NCI-H2081 (cell line): Measurements from ENCODE around the gene IGSF8.

Experiments used
- DNase-seq, 2 experiments: peaks; one replicate each; lab custom pipeline; 2025; lab: John Stamatoyannopoulos, UW

IGSF8 gene

DNA sequence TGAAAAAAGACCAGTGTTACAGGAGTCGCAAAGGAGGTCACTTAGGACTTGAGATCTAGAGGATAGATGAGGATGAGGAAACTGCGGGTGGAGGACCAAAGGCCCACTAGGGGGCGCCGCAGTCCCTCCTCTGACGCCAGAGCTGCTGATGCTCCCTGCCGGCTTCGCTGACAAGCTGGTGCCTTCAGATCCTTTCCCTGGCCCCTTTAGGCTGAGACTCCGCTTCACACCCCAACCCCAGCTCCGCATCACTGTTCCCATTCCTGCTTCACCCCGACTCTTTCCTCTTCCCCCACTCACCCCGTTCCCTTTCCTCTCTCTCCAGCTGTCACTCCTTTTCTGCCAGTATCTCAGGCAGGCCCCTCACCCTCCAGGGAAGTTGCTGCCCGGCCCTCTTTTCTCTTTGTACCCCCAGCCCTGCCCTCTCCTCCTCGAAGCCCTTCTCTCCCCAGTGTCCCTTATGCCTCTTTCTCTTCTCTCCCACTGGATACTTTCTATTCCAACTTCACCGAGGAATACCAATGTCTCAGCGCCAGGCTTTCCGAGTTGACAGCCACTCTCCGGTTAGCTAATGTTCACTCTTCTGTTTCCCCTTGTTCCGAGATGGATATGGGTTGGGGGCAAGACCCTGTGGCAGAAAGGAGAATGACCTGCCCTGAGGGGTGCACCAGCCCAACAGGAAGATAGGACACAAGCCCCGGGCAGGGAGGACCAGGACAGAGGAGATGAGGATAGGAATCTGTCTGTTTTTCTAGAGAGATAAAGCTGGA lies 12.5 kb downstream of the IGSF8 start:
- DNase-seq: peak; percentile 77

DNA sequence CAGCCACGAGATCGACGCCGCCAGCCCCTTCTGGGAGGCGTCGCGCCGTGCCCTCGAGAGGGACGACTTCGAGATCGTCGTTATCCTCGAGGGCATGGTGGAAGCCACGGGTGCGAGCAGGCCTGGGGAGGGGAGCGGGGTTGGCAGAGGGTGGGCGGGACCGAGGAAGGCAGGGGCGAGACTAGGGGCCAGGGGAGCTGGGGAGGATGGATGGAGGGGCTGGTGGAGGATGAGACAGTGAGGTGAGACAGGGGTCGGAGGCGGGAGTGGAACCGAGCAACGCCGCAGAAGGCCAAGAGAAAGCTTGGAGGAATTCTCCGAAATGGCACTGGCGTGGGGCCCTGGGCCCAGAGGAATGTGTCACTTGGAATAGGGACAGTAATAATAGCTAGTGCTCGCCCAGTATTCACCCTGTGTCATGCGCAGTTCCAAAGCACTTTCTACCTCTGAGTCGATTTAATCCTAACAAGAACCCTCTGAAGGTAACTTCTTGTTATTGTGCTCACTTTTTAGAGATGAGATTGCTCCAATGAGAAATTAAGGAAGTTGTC lies 13.6 kb downstream of the IGSF8 start:
- DNase-seq: no peak

DNA sequence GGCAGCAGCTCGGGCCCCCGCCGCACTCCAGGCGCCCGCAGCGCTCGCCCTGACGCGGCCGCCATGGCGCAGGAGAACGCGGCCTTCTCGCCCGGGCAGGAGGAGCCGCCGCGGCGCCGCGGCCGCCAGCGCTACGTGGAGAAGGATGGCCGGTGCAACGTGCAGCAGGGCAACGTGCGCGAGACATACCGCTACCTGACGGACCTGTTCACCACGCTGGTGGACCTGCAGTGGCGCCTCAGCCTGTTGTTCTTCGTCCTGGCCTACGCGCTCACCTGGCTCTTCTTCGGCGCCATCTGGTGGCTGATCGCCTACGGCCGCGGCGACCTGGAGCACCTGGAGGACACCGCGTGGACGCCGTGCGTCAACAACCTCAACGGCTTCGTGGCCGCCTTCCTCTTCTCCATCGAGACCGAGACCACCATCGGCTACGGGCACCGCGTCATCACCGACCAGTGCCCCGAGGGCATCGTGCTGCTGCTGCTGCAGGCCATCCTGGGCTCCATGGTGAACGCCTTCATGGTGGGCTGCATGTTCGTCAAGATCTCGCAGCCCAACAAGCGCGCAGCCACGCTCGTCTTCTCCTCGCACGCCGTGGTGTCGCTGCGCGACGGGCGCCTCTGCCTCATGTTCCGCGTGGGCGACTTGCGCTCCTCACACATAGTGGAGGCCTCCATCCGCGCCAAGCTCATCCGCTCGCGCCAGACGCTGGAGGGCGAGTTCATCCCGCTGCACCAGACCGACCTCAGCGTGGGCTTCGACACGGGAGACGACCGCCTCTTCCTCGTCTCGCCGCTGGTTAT lies 14.2 kb downstream of the IGSF8 start:
- DNase-seq: peak; percentile 87 to 88

DNA sequence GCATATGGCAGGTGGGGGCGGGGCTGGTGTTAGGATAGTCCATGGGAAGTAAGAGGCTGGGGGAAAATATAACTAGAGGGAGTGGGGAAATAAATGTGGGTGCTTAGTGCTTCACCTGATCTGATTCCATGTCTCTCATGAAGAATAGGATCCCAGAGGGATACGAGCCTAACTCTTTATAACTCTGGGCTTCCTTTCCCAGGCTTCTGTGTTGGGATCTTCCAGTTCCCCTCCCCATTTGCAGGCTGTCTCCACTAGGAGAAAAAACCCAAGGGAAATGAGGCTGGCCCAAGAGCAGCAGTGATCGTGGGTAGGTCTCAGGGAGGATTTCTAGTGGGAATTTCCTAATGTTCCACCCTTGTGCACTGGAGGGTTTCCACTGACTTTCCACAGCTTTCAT lies 15.5 kb downstream of the IGSF8 start:
- no peak for DNase-seq

- DNase-seq: no peak
These were observed 15.9 kb downstream of the IGSF8 start for GRCh38 chr1:160082487-160082886.

DNA sequence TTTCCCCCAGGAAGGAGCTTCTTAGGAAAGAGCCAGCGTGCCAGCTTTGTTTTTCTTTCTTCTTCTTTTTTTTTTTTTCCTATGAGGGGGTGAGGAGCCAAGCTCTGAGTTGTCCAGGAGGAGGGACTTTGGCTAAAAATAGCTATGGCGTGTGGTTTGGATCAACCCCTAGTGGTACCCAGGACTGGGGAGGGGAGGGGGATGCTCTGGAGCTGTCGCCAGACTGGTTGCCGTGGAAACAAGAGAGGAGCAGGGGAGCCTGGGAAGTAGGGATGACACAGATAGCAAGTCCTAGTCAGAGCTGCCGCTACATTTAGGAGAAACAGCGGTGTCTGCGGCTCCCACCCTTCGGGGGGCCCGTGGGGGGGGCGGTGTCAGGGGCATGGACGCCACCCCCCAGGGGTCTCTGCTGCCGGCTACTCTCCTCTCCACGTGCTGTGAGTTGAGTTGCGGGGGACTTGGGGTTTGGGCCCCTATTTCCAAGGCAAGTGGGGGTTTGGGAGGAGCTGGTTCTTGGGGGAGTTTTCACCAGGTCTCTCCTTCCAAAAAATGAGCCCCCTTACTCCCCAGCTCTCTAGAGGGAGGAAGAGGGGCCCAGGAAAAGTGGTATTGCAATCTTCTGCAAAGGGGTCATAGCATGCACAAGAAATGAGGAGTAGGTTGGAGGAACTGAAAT lies 17.0 kb downstream of the IGSF8 start, which contains the start of gene KCNJ9:
KCNJ9 (plus strand) TSS at position 278 of the 676 bp plus-strand sequence. CDS start 2,493 bp downstream, outside the sequence.
- no peak for DNase-seq

GRCh38 chr1:160080381-160081100 lies 17.9 kb downstream of the IGSF8 start:
- peak in 1 of 2 experiments; percentile 17 for DNase-seq

GRCh38 chr1:160079448-160079847 lies 19.0 kb downstream of the IGSF8 start:
- DNase-seq: no peak

DNA sequence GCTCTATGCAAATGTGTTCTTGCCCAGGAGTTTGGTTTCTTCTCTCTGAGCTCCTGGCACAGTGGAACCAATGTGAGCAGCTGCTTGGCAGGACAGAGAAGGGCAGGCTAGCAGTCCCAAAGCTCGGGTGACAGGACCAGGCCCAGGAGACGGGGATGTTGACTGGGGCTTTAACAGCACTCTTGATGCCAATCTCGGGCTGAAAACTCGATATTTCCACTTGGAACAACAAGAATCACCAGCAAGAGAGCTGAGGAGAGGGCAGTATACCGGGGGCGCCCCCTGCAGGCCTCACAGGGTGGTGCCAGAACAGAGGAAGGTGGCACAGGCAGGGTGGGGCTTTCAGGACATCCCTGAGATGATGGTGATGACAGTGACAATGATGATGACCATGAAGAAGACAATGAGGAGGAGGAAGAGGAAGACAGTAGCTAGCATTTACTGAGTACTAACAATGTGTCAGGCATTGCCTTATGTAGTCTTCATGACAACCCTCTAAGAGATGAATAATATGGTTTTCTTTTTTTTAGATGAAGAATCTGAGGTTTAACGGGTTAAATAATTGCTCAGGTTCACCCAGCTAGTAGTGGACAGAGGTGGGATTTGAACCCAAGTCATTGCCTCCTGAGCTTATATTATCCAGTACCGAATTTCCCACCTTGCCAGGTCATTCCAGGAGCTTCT lies 19.8 kb downstream of the IGSF8 start:
- peak; percentile 33 to 41 for DNase-seq

- DNase-seq: no peak
These were observed 20.9 kb downstream of the IGSF8 start for GRCh38 chr1:160077486-160077885.

GRCh38 chr1:160076295-160076694 lies 22.1 kb downstream of the IGSF8 start:
- DNase-seq: no peak

GRCh38 chr1:160075836-160076235 lies 22.6 kb downstream of the IGSF8 start:
- DNase-seq: no peak

DNA sequence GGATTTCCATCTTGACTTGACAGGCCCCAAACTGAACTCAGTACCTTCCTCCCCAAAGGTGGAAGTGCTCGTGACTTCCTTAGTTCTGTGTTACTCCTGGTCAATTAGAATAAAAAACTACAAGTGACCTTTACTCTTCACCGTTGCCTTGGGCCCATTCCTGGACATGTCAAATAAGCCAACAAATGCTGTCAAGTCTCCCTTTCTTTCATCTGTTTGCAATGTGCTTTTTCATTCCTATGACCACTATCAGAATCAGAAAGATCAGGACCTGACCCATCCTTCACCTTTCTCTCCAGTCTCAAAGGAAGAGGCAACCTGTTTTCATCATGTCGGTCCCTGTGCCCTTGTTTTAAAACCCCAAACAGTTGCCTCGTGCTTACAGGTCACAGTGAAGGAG lies 23.6 kb downstream of the IGSF8 start:
- no peak for DNase-seq

DNA sequence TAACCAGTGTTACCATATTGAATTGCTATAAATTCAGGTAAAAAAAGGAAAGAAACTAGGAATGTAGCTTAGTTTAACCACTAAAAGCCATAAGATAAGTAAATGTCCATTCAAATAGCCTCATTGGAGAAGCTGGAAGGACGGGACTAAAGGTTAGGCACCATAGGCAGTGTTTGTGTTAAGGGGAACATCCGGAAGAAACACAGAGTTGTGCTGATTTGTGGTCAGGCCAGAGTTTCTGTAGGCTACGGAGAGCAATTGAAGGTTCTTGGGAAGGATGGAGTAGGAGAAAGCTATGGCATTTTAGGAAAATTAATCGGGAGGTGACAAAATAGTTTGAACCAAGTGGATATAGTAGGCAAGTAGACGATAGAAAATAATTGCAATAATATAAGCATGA lies 27.1 kb downstream of the IGSF8 start:
- DNase-seq: no peak

- DNase-seq: peak; percentile 40 to 68
These were observed 27.9 kb downstream of the IGSF8 start for GRCh38 chr1:160070243-160071163.

GRCh38 chr1:160069460-160070231 lies 28.8 kb downstream of the IGSF8 start, which contains the start of gene KCNJ10:
KCNJ10 (minus strand) TSS chr1:160070160; CDS start chr1:160042532, 27,628 bp downstream.
- no peak for DNase-seq

DNA sequence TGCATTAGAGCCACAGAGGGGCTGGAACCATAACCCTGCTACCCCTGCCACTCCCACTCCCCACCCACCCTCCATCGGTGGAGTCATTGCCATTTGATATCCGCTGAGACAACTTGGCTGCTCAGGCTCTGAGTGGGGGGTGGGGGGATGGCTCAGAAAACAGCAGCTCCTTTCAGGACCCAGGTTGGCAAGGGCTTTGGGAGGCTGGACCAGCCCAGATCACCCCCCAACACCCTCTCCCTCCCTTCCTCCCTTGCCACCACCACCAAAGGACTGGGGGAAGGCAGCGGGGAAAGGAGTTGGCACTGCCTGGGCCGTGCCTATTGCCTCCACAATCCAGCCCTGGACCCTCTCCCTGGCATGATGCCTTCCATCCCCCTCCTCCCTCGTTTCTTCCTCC lies 30.2 kb downstream of the IGSF8 start:
- DNase-seq: no peak

DNA sequence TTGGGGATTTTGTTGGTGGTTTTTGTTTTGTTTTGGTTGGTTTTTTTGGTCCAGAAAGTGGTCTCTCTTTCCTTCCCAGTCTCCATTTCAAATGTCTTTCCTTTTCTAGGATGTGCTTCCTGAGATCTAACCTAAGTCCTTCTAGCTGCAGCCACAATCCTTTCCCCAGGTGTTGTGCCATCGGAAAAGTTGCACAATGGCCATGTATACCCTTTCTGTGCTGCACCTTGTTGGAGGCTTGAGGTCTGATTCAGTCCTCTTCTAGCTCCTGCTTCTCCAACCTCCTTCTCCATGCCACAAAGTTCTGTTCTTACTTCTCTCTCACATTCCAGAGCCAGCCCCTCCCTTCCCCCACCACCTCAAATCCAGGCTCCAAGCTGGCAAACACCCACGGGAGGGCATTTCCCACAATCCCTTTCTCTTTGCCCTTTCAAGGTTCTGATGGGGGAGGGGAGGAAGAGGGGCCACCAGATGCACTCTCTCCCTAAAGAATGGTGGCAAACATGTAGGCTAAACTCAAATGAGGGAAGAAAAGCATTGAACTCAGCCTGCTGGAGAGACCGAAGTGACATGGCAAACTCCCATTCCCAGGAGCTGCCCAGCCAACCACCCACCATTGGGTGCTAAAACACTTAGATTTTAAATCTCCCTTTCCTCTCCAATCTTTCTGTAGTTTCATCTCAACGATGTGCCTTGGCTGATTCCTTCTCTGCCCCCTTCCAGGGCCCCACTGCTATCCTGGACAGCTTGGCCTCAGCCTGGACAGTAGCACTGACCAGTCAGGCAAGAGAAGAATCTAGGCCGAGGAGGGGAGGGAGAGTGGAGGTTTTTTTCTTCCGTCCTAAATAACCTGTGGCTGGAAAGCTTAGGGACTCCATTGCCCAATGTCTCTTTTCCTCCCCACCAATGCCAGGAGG lies 31.3 kb downstream of the IGSF8 start:
- DNase-seq: no peak
